ENCODE measurements around the gene LRRC4C.

The LRRC4C gene

GRCh38 chr11:41245704-41246398 lies 213.6 kb downstream of the LRRC4C start:
- no peak for DNase-seq

DNA sequence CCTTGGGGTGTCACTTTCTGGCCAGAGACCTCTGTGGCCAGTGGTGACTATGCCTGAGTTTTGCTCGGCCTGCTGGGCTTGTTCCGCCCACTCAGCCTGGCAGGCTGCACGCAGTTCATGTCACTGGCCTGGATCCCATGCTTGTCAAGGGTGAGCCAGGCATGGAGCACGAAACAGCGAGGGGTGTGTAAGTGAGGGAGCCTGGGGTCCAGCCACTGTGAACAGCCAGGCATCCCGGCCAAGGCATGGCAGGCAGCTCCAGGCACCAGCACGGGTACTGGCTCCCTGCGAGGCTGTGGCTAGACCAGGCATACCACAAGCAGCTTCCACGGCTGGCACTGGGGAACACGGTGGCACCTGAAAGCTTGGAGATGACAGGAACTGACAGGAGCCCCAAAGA lies 214.3 kb downstream of the LRRC4C start:
- DNase-seq, result no peak

GRCh38 chr11:41237382-41237781 lies 222.1 kb downstream of the LRRC4C start:
- no peak for DNase-seq

- no peak for DNase-seq
Measured at GRCh38 chr11:41235668-41236067, 223.8 kb downstream of the LRRC4C start.

DNA sequence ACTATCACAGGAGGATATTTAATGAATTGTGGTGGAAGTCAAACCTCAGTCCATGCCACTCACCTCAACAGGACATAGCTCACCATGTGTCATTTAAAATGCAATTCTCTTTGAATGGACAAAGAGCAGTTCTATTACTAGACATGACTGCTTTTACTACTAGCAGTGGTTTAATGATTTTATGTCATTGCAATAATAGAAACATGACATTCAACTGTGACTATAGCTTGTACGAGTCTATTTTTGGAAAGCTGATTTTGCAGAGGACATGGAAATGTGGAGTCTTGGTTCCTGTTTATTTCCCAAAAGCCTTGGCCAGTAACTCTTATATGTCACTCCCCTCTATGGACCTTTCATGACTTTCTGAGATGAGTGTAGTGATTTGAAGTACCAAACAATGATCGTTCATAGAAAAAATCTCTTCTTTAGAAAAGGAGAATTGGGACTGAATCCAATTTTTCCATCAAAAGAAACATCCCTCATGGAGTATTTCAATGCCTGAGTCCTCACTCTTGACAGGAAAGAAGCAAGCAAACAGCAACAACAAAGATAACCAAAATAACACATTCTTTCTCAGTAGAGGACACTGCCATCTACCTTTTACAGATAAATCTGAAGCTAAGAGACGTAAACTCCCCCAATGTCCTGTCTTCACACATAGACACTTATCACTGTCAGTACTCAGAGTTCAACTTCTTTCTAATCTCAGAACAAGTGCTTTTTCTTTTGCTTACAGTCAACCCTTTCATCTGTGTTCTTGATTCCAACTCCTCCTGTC lies 233.4 kb downstream of the LRRC4C start:
- no peak for DNase-seq

- DNase-seq, result no peak
Measured at GRCh38 chr11:41222236-41222635, 237.2 kb downstream of the LRRC4C start.

DNA sequence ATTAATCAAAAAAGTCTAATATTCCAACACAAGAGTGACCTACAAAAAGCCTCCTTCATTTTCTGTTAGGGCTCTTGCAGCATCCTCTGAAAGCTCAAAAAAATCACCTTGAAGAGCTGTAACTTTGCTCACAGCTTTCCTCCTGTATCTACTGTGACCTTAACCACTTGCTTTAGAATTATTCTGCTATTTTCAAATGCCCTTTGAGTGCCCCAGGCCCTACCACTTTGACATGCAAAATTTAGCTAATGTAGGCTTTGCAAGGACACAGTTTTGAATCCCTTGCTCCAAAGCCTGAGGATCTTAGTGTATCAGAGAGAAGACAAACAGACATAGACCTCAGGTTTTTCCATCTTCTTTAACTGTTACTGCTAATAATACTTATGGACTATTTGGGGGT lies 253.1 kb downstream of the LRRC4C start:
- DNase-seq, result no peak

DNA sequence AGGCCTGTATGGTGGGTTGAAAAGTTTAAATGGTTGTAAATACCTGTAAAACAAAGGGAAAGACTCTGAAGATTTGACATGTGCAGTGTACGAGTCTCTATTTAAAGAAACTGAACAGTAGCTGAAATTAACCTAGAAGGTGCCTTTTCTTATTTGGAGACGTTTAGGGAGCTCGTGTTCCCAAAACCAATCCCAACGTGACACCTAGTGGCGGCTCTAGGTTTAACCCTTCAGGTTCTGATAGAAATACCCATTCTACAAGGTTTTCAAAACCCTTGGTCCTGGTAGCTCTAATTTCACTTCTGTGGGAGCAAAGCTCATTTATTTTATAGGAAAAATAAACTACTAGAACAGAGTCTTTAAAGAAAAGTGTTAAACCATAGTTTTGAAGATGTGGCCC lies 258.3 kb downstream of the LRRC4C start:
- DNase-seq, result no peak

- DNase-seq, result no peak
Measured at GRCh38 chr11:41190437-41191082, 268.9 kb downstream of the LRRC4C start.

DNA sequence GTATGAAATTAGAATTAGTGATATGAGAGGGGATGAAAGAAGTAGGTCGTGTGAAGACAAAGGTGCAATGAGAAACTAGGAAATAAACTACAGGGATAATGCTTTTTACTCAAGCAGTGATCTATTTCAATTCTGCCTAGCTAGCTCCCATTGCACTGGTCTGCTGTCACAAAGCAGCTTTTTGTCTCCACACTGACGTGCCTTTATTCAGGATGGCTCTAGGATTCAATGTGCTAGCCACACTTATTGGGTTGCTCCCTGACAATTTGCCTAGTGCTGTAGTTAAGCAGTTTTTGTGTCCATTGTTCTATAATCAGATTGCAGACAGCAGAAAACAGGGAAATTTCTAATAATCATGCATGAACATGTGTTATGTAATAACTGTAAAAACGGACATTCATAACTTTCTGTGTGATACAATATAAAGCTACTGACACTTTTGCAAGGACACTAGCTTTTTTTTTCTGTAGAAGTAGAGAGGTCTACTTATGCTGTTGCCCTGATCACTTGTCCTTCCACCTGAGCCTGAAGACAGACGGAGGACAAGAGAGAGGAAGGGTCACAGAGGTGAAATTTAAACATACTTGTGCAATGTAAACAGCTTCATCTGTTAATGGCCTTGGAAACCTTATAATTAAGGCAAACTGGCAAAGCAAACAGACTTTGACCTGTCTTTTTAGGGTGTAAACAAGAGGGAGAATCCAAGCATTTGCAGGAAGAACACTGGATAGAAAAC lies 269.6 kb downstream of the LRRC4C start:
- no peak for DNase-seq

DNA sequence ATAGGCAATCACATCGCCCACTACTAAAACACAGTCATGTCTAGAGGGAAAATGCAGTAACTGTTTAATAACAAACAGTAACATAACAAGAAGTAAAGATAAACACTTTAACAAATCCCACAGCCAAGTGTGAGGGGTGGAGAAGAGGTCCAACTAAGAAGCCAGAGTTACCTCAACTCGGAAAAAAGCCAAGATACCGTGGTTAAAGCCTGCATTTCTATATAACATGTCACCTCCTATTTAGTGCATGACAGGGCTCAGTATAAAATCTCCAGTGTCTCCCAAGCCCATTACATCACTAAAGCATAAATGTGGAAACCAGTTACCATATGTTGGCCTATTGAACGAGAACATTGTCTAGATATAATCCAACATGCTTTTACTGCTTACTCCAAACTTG lies 281.7 kb downstream of the LRRC4C start:
- no peak for DNase-seq

DNA sequence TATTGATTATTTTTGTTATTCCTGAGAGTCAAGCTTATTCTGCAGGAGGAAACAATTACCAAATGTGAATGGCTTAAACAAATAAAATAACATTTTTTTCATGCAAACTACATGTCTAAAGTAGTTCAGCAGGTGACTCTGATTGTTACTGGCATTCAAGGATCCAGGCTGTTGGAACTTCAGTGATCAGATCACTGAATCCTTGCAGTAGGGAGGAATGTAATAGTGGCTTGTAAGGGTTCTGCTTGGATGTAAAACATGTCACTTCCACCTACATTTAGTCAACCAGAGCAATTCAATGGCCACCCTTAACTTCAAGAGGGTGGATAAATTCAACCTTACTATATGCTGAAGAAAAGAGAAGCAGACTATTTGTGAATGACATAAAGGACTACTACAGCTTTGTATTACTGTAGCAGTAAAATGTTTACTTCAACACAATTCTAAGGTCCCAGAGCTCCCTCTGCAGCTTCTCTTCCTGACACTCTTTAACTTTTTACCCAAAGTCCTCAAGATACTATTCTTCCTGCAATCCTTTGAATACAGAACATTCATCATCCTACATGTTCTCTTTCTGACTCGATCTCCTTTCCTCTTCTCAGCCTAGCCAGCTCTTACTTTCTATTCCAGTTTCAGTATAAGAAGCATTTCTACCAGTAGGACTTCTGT lies 284.0 kb downstream of the LRRC4C start:
- no peak for DNase-seq

DNA sequence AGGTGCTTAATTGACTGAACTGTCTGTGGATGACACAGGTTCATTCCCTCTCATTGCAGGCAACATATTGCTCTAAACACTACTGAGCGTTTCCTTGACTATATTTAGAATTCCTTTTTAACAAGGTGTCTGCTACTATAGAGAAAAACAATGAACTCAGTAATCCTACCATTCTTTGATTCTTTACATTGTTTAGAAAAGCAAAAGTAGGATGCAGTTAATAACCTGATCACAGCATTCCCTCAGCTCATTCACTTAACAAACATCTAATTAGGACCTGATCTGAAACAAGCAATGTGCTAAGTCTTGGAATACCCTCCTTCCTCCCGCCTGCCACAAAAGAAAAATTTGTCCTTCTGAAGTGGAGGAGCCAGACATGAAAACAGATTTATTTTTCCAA lies 313.1 kb downstream of the LRRC4C start:
- DNase-seq, result no peak

- no peak for DNase-seq
Measured at GRCh38 chr11:41145420-41145819, 314.0 kb downstream of the LRRC4C start.

- DNase-seq, result no peak
Measured at GRCh38 chr11:41134971-41135370, 324.5 kb downstream of the LRRC4C start.

DNA sequence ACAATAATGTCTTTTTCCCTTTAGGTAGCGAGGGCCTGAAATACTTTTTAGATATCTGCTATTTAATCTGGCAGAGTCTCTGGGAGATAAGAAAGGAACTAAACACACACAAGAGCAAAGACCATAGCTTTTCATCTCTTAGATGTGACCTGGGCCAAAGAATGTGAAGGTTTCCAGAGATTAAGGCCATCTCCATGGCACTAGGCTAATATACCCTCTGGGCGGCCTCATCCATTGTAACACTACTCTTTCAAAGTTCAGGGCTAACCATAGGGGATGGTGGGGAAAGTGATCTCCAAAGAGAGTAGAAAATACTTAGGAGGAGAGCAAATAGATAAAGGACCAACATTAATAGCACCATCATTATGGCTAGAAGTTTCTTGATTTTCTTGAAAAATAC lies 326.4 kb downstream of the LRRC4C start:
- no peak for DNase-seq

- no peak for DNase-seq
Measured at GRCh38 chr11:41121600-41121999, 337.9 kb downstream of the LRRC4C start.

- no peak for DNase-seq
Measured at GRCh38 chr11:41119484-41119883, 340.0 kb downstream of the LRRC4C start.

DNA sequence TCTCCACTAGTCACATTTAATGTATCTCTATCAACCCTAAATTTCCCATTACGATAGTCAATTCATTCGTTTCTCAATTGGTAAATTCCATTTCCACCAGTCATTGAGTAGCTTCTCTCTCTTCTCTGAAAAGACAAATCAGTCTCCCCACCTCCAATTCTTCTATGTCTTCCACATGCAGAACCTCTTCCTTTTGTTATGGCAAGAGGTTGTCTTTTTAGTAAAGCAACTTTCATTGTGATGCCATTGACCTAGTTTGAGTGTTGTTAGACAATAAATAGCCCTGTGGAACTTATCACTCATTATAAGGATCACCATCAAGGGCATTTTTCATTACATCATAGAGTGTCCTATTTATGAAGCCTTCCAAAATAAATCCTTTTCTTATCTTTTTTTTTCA lies 340.9 kb downstream of the LRRC4C start:
- no peak for DNase-seq

DNA sequence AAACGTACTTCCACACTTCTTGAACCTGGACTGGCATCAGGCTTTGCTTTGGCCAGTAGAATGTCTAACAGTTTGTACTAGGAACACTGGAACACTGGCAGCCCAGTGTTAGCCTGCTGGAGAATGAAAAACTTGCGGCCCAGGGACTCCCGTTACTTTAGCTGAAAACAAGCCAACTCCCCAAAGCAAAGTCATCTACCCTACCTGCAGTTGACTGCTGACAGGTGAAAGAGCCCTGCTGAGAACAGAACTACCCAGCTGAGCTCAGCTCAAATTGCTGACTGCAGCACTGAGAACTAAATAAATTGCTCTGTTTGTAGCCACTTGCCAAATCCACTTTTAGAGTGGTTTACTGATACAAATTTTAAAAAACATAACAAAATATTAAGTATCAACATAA lies 342.5 kb downstream of the LRRC4C start:
- DNase-seq, result no peak

GRCh38 chr11:41115066-41115465 lies 344.4 kb downstream of the LRRC4C start:
- DNase-seq, result no peak

GRCh38 chr11:41113160-41113559 lies 346.3 kb downstream of the LRRC4C start:
- DNase-seq, result no peak

GRCh38 chr11:41110527-41110926 lies 348.9 kb downstream of the LRRC4C start:
- DNase-seq, result no peak
